ENCODE results near the gene UTP18.
"Not testable (repeated sequence)": the region's sequence is repeated elsewhere in the genome, so short reads cannot be mapped to it uniquely, and the experiment has no call there.

UTP18 gene

GRCh38 chr17:51305182-51305581, 44.8 kb downstream of the UTP18 start:
- H3K27me3 ChIP-seq (replicated peaks) = no peaks in the 10 kb centered on the region
- no peak overlapping the region for H3K4me3 ChIP-seq (ENCODE audit: low read depth, low read length)
- in situ Hi-C loops (cut with HindIII; ENCODE audit: low pct_ligation_motif_present, low sequenced_read_pairs) = no loop called here
- no peaks in the 10 kb centered on the region for H3K36me3 ChIP-seq (replicated peaks)
- H3K27ac ChIP-seq = no peak overlapping the region
- no peak for DNase-seq
- TF ChIP-seq CTCF (IDR thresholded peaks at IDR 0.05; ENCODE audit: low read depth, low read length, missing control alignments) = no peak

- in situ Hi-C loops (cut with HindIII; ENCODE audit: low pct_ligation_motif_present, low sequenced_read_pairs); H3K4me3 ChIP-seq (ENCODE audit: low read depth, low read length); H3K36me3 ChIP-seq (replicated peaks); DNase-seq; H3K27ac ChIP-seq; H3K27me3 ChIP-seq (replicated peaks): not testable (repeated sequence)
These were observed 51.7 kb downstream of the UTP18 start for GRCh38 chr17:51312003-51312402.

- in situ Hi-C loops (cut with HindIII; ENCODE audit: low pct_ligation_motif_present, low sequenced_read_pairs) = no loop called here
- H3K27me3 ChIP-seq (replicated peaks) = no peaks in the 10 kb centered on the region
- no peak for TF ChIP-seq CTCF (IDR thresholded peaks at IDR 0.05; ENCODE audit: low read depth, low read length, missing control alignments)
- H3K4me3 ChIP-seq (ENCODE audit: low read depth, low read length) = no peak overlapping the region
- no peak overlapping the region for H3K27ac ChIP-seq
- no peak for DNase-seq
- no peaks in the 10 kb centered on the region for H3K36me3 ChIP-seq (replicated peaks)
These were observed 58.8 kb downstream of the UTP18 start for GRCh38 chr17:51319186-51319585.

- Histone ChIP-seq H3K27ac (no peak overlapping the region), H3K36me3 (replicated peaks) (no peaks in the 10 kb centered on the region), H3K27me3 (replicated peaks) (no peaks in the 10 kb centered on the region), H3K4me3 (ENCODE audit: low read depth, low read length) (no peak overlapping the region)
- TF ChIP-seq CTCF (IDR thresholded peaks at IDR 0.05; ENCODE audit: low read depth, low read length, missing control alignments) = peak; percentile 32
- no peak for DNase-seq
- in situ Hi-C loops (cut with HindIII; ENCODE audit: low pct_ligation_motif_present, low sequenced_read_pairs) = no loop called here
These were observed 62.2 kb downstream of the UTP18 start for GRCh38 chr17:51322390-51323029.

- TF ChIP-seq CTCF (IDR thresholded peaks at IDR 0.05; ENCODE audit: low read depth, low read length, missing control alignments) = no peak
- no peak for DNase-seq
- in situ Hi-C loops (cut with HindIII; ENCODE audit: low pct_ligation_motif_present, low sequenced_read_pairs) = no loop called here
- no peaks in the 10 kb centered on the region for H3K36me3 ChIP-seq (replicated peaks)
- H3K27me3 ChIP-seq (replicated peaks) = no peaks in the 10 kb centered on the region
- H3K27ac ChIP-seq = no peak overlapping the region
- no peak overlapping the region for H3K4me3 ChIP-seq (ENCODE audit: low read depth, low read length)
These were observed 65.1 kb downstream of the UTP18 start for GRCh38 chr17:51325471-51325870.

- H3K36me3 ChIP-seq (replicated peaks); H3K27ac ChIP-seq; H3K4me3 ChIP-seq (ENCODE audit: low read depth, low read length); in situ Hi-C loops (cut with HindIII; ENCODE audit: low pct_ligation_motif_present, low sequenced_read_pairs); DNase-seq; H3K27me3 ChIP-seq (replicated peaks): not testable (repeated sequence)
These were observed 70.6 kb downstream of the UTP18 start for GRCh38 chr17:51330861-51331503.
